ENCODE measurements around the gene OR52E8.

The OR52E8 gene

GRCh38 chr11:5857590-5857989 is at the start of gene OR52E8:
Gene OR52E8 (minus strand): TSS chr11:5857690. CDS start chr11:5857690, 0 bp downstream.
- DNase-seq: no peak

- no peak for DNase-seq
These were observed 42.0 kb upstream of the OR52E8 start for GRCh38 chr11:5899534-5899933.

GRCh38 chr11:5892908-5893307 is 35.4 kb upstream of the OR52E8 start, which contains the start of gene OR52E5:
Gene OR52E5 (plus strand): TSS chr11:5893208. CDS start chr11:5900777, 7,569 bp downstream.
- DNase-seq: no peak

- DNase-seq: no peak
These were observed 33.8 kb upstream of the OR52E8 start for GRCh38 chr11:5891216-5891800.

DNA sequence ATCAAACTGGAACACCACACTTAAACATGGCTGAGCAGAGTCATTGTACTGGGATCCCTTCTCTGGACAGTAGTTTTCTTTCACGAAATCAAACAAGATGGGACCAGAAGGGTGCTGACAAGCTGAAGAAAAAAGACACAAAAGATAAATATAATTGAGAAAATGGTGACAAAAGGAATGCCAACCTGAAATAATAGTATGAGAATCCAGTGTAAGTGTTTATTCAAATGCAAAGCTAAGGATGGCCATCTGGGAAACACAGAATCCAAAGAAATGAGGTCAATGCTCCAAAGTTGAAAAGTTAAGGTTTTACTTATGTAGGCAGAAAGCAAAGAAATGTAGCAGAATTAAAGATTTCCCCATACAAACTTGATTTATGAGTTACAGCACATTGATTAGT is 30.2 kb upstream of the OR52E8 start:
- no peak for DNase-seq

DNA sequence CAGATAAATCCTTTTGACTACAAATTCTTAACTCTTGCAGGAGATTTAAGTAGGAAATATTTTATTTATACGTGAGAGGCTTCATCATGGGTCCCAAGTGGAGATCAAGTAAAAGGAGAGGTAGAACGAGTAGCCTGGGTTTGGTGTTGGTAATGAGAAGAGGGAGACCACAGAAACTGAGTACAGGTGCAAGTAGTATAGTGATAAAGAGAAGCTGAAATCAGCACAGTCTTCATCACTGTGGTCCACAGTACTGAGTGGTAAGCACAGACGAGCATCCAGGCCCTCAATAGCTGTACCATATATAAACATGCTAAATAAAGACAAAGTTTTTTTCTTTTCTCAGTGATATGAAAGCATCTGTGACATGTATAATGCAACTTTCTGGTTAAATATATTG is 29.7 kb upstream of the OR52E8 start:
- no peak for DNase-seq

GRCh38 chr11:5881756-5882155 is 24.3 kb upstream of the OR52E8 start:
- DNase-seq: no peak

- DNase-seq: no peak
These were observed 22.8 kb upstream of the OR52E8 start, which contains the start of gene OR52E4 for GRCh38 chr11:5880329-5880728. Gene OR52E4 (plus strand): TSS chr11:5880629. CDS start chr11:5884293, 3,664 bp downstream.

DNA sequence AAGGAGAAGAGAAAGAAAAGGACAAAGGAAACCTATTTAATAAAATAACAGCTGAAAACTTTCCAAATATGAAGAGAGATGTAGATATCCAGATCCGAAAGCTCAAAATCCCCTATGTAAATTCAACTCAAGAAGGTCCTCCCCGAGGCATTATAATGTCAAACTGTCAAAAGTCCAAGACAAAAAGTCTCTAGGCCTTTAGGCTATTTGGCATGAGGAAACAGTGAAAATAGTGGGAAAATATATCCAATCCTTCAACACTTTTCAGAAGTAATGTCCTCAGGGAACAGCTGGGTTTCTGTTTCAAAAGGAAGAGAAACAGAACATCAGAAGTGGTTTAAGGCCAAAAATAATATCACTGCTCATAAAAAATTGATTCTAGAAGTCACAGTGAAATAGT is 21.1 kb upstream of the OR52E8 start:
- DNase-seq: no peak

- no peak for DNase-seq
These were observed 8.3 kb upstream of the OR52E8 start for GRCh38 chr11:5865826-5866225.

GRCh38 chr11:5851002-5851401 is 6.5 kb downstream of the OR52E8 start:
- no peak for DNase-seq

GRCh38 chr11:5847711-5848110 is 9.8 kb downstream of the OR52E8 start:
- no peak for DNase-seq

DNA sequence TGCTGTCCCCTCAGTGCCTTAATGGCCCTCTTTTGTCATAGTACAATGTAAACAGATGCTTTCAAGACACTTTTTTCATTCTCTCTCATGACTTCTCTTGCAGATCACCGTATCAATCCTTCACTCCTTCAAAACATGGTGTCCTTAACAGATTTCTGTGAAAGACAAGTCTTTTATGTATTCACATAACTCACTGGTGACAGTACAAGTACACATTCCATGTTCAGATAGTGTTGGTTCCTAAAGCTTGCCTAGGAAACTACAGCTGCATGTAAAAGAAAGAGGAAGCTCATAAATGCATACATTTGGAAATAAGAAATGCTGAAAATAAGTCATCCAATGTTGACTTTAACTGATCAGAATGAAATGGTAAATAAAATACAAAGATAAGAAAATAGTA is 10.8 kb downstream of the OR52E8 start:
- DNase-seq: no peak

- no peak for DNase-seq
These were observed 15.7 kb downstream of the OR52E8 start, which contains the start of gene OR52E6 for GRCh38 chr11:5841797-5842196. Gene OR52E6 (minus strand): TSS chr11:5841897. CDS start chr11:5841897, 0 bp downstream.

GRCh38 chr11:5837695-5838094 is 19.8 kb downstream of the OR52E8 start:
- no peak for DNase-seq

- no peak for DNase-seq
These were observed 24.0 kb downstream of the OR52E8 start for GRCh38 chr11:5833446-5833845.

GRCh38 chr11:5831196-5831829 is 26.2 kb downstream of the OR52E8 start:
- DNase-seq: no peak

GRCh38 chr11:5818245-5818886 is 39.1 kb downstream of the OR52E8 start:
- DNase-seq: no peak

- DNase-seq: no peak
These were observed 42.0 kb downstream of the OR52E8 start for GRCh38 chr11:5815534-5815933.

DNA sequence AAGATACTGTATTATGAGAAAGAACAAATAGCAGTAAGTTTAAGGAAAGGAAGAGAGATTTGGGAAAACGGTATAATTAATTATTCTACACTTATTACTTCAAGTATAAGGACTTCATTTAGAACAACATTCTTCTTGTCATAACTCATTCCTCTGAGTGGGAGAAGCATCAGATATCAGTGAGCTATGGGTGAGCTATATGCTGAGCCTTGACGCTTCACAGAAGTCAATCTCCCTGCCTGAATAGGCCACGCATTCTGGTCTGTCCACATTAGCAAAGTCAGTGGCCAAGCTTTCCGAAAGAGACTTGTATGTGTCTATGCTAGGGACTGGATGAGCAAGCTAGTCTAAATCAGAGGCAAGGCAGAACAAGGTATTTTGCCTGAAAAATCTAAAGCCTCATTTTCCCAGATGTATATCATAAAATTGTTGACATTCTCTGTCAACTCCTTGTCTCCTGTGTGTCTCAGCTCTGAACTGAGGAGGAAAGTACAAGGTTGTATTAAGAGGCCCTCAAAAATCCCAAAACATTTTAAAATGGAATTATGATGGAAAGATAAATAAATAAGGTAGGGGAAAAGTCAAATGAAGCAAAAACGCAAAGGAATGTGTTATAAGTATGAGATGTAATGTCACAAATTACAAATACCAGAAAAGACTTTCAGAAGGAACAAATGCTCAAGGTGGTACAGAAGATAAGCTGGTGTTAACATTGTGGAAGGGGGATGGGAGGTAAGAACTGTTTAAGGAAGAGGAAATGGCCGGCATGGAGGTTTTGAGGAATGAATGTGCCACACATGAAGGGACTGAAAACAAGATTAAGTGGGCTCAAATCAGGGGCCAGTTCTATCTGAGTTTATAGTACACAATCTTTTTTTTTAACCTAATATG is 47.3 kb downstream of the OR52E8 start:
- no peak for DNase-seq

GRCh38 chr11:5809122-5809519 is 48.4 kb downstream of the OR52E8 start:
- no peak for DNase-seq

DNA sequence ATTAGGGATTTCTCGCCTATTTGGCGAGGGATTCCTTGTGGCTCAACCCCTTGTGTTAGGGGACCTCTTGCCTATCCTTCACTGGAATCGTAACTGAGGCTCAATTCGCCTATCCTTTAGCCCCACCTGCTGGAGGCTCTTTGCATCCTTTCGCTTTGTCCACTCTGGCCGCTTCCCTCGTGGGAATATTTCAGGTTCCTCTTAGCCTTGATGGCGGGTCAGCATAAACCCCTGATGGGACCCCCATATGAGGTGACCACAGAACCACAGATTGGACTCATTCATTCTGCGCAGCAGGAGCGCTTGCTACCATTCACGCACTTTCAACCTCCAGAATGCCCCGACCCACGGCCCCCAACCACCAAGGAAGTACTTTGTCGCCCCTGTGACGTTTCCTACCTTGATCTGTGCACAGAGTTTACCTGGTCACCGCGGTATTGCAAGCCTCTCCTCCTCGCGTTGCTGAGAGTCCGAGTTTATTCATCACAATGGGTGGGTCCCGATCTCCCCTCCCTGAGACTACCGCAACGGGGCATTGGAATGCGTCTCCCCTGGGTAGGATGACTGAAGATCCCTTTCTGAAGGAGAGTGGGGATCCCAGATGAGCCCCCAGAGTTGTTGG is 48.9 kb downstream of the OR52E8 start, which contains the start of gene OR52N2:
OR52N2 (plus strand) TSS at position 425 of the 622 bp plus-strand sequence. CDS start 11,412 bp downstream, outside the sequence.
- DNase-seq: no peak

All from NCI-H510A (cell line).